HG03095 (cell line): ENCODE results near the gene ALOXE3.

Source experiments
- ATAC-seq: cut with Tn5 transposase; IDR thresholded peaks from one replicate; pipeline ENCODE4 v1.9.1; 2021; ENCODE audit warnings: moderate library complexity; ENCODE audit not compliant: unreplicated experiment

The ALOXE3 gene

GRCh38 chr17:8055851-8056231 is 62.5 kb downstream of the ALOXE3 start:
- ATAC-seq: no peak

DNA sequence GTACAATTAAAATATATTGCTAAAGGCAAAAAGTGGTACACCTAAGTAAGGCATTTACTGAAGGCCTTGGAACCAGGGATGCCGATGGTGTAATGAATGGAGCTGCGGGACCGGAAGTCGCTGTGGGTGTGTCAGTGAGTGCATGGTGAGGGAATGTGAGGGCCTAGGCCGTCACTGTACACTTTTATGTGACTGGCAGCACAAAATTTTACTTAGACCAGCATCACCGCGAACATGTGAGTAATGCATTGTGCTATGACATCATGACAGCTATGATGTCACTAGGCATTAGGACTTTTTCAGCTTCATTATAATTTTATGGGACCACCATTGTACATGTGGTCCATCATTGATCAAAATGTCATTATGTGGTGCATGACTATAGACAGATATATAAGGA is 64.7 kb downstream of the ALOXE3 start:
- ATAC-seq: no peak

DNA sequence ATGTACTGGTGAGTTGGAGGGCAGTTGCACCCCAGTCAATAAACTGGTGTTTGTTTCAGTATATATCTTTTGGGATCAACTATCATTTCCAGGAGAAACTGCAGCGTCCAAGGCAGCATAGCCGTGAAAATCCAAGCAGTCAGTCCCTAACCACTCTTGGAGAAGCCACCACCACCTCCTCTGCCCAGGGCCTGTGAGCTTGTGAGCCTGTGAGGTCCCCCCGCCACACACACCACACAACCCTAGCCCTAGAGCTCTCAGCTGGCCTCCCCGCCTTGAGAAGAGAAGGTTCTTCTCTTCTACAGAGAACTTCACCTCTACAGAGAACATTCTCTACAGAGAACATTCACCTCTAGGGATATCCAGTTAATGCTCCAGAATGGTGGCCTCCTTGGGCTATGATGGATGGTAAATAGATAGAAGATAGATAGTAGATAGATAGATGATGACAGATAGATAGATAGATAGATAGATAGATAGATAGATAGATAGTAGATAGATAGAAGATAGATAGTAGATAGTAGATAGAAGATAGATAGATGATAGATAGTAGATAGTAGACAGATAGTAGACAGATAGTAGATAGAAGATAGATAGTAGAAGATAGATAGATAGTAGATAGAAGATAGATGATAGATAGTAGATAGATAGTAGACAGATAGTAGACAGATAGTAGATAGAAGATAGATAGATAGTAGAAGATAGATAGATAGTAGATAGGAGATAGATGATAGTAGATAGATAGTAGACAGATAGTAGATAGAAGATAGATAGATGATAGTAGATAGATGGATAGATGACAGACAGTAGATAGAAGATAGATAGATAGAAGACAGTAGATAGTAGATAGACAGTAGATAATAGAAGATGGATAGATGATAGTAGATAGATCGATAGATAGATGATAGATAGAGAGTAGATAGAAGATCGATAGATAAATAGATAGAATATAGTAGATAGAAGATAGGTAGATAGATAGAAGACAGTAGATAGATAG is 65.8 kb downstream of the ALOXE3 start:
- no peak for ATAC-seq

DNA sequence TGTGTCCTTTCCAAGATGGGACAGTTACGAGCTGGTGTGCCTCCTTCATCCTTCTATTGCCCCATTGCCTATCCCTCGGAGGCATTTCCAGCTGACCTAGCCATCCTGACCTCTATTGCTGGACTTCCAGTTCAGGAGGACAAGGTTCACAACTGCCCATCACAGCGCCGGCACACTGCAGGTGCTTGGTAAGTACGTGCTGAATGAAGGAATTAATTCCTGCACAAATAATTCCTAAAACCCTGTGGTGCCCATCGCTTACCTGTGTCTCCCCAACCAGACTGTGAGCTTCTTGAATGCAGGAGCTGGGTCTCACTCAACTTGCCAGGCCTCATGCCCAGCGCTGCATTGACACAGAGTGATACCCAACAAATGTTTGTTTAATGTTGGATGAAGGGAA is 66.5 kb downstream of the ALOXE3 start:
- no peak for ATAC-seq

DNA sequence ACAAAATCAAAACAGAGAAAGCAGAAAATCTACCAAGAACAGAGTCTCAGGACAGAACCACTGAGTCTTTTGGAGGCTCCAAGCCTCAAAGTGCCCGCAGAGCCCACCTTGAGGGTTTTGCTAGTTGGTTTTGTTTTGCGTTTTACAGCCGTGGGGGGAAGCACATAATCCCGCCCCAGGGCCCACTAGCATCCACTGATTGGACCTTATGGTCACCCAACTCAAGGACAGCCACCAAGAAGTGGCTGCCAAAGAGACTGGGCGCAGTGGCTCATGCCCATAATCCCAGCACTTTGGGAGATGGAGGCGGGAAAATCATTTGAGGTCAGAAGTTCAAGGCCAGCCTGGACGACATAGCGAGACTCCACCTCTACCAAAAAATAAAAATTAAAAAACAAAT is 69.6 kb downstream of the ALOXE3 start:
- ATAC-seq: no peak

- no peak for ATAC-seq
These were observed 70.1 kb downstream of the ALOXE3 start for GRCh38 chr17:8048236-8048635.

GRCh38 chr17:8047769-8048110 is 70.6 kb downstream of the ALOXE3 start:
- no peak for ATAC-seq

DNA sequence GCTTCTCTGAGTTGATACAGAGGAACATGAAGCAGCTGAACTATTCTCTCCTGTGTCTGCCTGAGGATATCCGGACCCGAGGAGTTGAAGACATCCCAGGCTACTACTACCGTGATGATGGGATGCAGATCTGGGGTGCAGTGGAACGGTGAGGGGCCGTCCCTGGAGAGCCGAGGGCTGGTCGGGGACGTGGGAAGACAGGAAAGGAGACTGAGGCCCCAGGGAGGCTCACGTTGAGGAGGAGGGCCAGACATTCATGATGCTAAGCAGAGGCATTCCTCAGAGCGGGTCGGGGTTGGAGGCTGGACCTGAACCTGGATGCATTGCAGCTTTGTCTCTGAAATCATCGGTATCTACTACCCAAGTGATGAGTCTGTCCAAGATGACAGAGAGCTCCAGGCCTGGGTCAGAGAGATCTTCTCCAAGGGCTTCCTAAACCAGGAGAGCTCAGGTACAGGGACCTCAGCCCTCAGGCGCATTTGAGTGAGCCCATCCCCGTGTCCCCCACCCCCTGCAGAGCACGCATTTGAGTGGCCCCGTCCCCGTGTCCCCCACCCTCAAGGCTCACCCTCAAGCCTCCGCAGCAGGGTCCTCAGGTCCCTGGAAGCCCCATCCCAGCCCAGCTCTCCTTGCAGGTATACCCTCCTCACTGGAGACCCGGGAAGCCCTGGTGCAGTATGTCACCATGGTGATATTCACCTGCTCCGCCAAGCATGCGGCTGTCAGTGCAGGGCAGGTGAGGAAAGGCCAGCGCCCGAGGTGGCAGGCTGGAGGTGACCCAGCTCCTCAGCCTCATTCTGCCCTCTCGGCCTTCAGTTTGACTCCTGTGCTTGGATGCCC is 71.2 kb downstream of the ALOXE3 start:
- ATAC-seq: no peak

DNA sequence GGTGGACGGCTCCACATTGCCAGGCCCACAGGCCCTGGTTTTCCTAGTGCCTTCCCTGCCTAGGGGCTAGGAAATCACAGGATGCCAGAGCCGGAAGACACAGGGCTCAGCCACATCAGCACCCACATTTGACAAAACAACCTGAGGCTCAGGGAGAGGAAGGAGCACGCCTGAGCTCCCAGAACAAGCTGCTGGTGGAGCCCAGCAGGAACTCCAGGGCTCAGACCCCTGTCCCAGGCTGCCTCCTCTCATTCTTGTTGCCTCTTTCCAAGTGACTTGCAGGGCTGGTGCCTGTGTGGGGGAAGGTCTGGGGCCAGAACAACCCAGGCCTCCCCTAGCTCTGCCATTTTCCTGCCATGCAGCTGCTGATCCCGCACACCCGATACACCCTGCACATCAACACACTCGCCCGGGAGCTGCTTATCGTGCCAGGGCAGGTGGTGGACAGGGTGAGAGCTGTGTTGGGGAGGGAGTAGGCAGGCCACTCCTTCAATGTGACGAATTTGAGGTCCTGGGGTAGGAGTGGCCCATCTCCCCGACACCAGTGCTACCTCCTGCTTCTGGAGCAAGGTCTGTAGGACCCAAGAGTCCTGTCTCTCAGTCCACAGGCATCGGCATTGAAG is 71.9 kb downstream of the ALOXE3 start:
- ATAC-seq: no peak
